NCI-H2171 treated with DMSO at 0.1 percent for 48 hours (cell line): ENCODE data around the gene DHX16.

ENCODE experiments used
- DNase-seq: peaks from one replicate; lab custom pipeline; 2025; lab: John Stamatoyannopoulos, UW

The DHX16 gene

GRCh38 chr6:30626484-30627366, 46.1 kb downstream of the DHX16 start, which contains the start of gene ATAT1:
Gene ATAT1, plus strand, starts transcription at chr6:30626874.
- DNase-seq: peak; percentile 83

DNA sequence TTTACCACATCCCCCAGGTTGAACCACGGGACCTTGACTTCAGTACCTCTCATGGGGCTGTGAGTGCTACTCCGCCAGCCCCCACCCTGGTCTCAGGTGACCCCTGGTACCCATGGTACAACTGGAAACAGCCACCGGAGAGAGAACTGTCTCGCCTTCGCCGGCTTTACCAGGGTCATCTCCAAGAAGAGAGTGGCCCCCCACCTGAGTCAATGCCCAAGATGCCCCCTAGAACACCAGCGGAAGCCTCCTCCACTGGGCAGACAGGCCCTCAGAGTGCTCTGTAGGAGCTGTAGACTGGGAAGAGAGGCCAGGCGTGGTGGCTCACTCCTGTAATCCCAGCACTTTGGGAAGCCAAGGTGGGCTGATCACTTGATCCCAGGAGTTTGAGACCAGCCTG, 47.3 kb downstream of the DHX16 start:
- no peak for DNase-seq

GRCh38 chr6:30619561-30619960, 53.2 kb downstream of the DHX16 start:
- no peak for DNase-seq

DNA sequence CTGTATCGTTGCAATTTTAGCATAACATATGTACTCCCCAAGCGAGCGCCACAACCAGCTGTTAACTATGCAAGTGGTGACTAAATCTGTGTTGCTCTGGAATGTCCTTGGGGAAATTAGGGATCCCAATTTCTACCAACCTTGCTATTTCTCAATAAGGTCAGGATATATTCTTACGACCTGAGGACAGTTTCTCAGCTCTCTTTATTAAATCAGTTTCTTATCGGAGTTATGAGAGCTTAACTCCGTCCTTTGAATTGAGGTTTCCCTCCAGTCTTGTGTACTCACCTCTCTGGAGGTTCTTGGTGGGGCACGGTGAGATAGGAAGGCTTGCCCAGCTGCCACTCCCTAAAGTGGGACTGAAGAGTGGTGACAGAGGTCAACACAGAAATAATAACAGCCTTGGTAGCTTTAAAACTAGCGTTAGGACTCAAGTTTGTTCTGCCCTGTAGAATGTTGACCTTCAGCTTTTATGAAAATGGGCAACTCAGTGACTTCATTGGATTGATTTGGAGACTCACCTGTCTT, 54.5 kb downstream of the DHX16 start:
- DNase-seq: peak; percentile 48

DNA sequence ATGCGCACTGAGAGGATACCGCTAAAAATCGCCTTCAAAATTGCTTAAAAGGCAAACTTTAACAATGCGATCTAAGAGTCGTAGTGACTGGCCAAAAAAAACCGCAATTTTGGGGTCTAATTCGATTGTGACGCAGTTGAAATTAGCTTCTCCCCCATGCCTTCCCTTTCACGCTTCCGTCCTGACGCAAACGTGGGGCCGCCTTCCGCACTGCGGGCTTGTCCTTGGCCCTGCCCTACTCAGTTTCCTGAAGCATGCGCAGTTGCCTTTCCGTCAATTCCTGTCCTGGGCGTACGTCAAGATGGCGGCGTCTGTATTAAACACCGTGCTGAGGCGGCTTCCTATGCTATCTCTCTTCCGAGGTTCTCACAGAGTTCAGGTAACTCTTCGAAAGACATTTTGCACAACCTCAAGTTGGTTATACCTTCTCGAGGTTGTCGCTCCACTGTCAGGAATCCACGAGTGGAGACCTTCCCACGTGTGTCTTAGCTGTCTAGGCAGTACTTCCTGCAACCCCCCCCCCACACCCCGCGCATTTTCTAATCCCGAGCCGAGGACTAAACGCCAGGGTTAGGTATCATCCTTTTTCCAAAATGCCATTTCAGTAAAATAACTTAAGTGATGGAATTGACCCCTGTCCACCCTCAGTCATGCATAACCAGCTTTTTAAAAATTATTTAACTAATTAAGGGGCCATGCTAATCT, 55.1 kb downstream of the DHX16 start, which contains the start of gene MRPS18B:
TSS of gene MRPS18B (plus strand) at position 276 of the 705 bp plus-strand sequence. CDS start at position 302, 26 bp downstream.
- peak; percentile 99 for DNase-seq

GRCh38 chr6:30616811-30617564, 55.8 kb downstream of the DHX16 start, which contains the start of gene PPP1R10:
Gene PPP1R10, minus strand, starts transcription at chr6:30617243. Its CDS starts 7,299 bp downstream, at chr6:30609944.
- peak; percentile 100 for DNase-seq

DNA sequence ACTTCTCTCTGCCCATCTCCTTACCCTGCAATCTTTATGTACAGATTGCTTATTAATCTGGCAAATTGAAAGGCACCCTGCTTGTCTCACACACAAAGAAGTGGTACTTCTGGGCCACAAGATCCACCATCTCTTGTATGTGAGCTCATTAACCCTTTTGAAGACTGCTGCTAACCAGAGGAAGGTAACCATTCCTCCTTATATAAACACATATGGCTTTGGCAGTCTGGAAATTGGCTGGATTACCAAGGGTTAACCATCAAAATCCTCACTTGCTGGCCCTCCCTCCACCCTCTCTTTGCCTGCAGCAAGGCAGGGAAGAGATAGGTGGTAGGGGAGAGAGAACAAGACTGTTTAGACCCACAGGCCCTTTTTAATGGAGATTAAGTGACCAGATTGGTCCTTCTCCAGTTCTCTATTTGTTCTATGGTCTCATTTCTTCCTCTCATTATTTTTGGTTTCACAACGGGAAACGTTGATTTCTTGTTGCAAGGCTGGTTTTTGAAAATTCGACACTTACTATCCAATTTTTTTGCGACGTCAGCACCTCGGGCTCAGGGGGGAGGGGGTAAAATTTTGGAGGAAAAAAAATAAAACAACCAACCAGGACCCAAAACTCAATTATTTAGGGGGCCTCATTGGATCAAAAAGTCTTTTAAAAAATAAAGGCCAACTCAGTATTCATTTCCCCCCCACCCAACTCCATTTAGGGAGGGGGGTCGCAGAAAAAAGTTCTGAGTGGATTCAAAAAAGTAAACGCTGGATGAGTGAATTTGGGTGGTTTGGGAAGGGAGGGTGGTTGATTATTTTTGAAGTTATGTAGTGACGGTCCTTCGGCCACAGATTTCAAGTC, 56.6 kb downstream of the DHX16 start:
- DNase-seq: peak; percentile 68

DNA sequence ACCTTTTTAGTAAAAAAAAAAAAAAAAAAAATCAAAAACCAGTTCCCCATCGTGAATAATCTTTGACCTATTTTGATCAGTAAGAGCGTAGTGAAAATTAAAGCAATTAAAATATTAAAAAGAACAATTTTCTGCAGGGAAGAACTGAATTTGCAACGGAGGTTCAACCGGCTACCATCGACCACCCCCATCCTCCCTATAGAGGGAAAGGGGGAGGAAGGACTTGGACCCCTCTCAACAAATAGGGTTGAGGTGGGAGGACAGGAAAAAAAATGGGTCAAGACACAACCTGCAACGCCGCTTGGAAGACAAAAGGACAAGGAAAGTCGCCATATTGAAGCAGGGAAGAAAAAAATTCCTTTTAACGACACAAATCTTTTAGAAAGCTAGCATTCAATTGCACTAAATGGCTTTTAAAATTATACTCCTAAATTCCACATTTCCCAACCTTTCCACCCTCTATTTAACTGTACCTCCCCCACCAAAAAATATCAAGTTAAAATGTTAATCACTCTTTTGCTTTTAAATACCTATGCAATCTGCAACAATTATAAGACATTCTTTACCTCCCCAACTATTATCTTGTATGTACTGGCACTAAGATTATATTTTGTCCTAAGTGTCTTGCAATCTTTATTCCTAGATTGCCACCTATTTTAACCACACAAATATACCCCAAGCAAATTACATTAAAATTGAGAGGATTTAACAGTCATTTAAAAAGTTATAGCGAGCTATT, 57.4 kb downstream of the DHX16 start:
- DNase-seq: peak; percentile 94

DNA sequence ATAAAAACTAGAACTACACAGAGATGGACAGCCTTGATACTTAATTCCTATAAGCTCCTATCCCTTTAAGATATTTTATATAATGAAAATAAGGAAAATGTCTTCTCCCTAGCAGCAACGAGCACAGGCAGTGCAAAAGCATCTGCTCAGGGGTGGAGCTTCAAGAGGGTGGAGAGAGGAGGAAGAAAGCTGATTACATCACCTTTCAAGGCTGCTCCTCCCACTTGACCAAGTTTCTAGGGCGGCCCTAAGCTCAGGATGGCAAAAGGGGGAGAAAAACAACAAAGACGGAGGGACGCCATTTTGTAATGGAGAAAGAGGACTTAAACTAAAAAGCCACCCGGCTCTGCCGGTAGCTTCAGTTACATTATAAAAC, 58.0 kb downstream of the DHX16 start:
- peak; percentile 99 for DNase-seq

GRCh38 chr6:30614044-30614842, 58.6 kb downstream of the DHX16 start:
- DNase-seq: no peak

- no peak for DNase-seq
Measured at GRCh38 chr6:30613251-30614043, 59.4 kb downstream of the DHX16 start.

- no peak for DNase-seq
Measured at GRCh38 chr6:30612687-30613248, 60.0 kb downstream of the DHX16 start.

DNA sequence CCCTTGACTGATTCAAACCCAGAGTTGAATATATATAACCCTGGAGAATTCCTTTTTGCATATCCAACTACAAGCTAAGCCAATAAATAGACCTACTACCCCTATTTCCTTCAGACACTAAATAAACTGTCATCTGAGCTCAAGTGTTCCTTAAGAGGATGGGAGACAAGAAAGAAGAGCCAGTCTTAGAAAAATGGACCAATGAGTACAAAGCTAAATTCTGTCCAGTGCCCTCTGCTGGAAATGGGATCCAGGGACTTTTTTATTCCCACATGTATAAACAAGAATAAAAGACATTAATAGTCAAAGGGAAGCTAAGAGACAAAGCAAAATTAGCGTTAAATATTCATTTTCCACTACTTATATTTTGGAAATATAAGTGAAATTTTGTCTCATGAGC, 60.6 kb downstream of the DHX16 start:
- DNase-seq: peak; percentile 31

DNA sequence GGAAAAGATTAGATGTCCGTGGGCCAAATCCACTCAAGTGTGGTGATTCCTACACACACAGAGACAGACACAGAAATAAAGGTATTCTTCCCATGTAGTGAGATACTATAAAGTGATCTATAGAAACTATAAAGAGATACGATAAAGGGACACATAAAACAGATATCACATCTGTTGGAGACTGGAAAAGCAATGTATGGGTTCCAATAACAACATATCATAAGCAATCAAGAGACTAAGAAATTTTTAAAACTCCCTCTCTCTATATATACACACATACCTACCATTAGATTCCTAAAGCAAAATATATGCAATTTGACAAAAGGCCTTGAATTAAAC, 61.0 kb downstream of the DHX16 start:
- no peak for DNase-seq

DNA sequence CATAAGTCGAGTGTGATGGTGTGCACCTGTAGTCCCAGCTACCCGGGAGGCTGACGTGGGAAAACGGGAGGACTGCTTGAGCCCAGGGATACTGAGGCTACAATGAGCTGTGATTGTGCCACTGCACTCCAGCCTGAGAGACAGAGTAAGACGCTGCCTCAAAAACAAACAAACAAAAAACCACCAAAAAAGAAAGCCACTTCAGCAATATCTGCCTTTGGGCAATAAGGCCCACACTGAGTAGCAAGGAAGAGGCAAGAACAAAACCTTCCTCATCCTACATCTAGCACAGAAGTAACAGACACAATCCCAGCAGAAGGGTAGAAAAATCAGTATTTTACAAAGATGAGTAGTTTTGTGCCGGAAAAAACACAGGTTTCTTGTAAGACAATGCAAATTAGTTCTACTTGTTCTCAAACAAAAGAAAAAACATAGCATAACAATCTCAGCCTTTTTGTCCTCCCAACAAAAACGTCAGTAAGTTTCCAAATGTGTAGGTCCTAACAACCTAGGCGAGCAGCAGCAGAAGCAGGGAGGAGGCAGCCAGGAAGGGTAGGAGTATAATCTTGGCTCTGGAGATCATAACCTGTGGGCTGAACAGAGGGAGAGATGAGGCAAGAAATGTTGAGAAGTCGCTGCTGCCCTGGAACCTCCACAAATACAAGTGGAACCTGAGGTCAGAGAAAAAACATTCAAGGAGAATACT, 61.5 kb downstream of the DHX16 start:
- no peak for DNase-seq

GRCh38 chr6:30610065-30610464, 62.7 kb downstream of the DHX16 start:
- no peak for DNase-seq

DNA sequence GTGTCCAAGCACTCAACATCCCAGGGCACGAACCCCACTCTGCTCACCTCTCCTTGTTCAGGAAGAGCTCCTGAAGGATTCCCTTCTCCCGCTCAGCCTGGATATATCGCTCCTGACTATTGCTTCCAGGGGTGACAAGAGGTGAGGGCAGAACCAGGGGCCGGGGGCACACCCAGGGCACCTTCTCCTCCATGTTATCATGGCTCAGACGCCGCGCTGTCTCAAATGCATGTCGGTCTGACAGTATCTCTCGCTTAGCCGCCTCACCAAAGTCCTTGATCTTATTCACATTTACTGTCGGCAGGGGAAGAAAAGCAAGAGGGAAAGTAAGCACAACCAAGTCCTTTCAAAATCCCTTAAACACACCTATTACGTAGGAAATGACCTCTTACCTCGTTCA, 68.8 kb downstream of the DHX16 start:
- DNase-seq: no peak
